CD4-positive, alpha-beta T cell treated with Interleukin-15 for 4 hours (primary cell): ENCODE data around the gene PDSS2.

Experiments
- DNase-seq: peaks from one replicate; pipeline ENCODE4 v3.0.0-alpha.2; 2020; ENCODE audit warnings: low spot score

The PDSS2 gene

DNA sequence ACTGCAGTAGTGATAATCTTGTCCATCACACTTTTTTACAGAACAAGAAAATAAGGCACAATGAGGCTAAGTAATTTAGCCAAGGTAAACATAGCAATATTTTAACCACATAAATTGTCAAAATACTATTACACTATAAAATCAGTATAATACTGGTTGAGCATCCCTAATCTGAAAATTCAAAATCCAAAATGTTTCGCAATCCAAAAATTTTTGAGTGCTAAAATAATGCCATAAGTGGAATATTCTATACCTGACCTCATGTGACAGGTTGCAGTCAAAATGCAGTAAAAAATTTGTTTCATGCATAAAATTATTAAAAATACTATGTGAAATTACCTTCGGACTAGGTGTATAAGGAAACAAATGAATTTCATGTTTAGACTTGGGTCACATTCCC, 101.5 kb downstream of the PDSS2 start:
- no peak for DNase-seq

DNA sequence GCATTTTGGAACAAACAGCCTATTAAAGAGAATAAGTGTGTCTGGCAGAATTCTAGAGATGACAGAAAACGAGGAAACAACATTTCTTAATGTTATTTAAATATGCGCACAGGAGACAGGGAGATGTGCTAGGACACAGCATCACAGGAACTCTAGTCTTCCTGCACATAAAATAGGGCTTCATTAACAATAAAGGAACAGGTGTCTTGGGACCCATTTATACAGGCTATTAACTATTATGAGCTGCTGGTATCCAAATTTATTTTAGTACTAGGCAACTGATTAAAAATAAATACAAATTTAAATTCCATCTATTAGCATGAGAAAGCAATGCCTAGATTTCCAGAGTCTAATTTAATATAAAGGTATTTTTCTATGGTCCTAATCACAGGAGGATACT, 102.3 kb downstream of the PDSS2 start:
- no peak for DNase-seq

DNA sequence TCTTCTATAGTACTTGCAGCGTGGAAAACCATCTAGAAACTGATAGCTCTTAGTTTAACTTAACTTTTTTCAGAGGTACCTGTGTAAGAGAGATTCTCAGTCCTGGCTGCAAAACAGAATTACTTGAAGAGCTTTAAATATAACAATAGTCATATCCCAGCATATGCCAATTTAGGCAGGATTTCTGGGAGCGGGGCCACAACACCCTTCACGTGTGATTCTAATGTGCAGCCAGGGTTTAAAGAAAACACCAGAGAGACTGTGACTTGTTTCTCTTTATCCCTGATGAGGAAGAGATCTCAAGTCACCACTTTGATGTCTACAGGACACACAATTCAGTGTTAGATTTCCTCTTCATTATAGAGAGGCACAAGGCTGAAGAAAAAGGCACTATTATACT, 103.7 kb downstream of the PDSS2 start:
- DNase-seq, result no peak

DNA sequence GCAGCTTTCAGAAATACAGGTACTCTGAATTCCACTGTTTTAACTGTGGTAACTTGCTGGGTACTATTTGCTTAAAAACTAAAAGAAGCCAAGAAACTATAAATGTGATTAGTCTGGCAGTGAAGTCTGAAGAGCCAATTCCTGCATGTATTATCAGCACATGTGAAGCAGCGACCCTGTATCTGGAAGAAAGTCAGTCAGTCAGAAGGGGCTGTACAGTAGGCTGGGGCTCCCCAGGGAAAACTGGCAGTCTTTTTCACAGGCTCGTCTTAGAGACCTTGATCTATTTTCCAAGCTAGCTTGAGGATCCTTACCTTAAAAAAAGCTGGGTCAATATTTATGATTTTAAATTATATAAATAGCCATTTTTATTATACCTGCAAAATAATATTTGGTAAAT, 104.9 kb downstream of the PDSS2 start:
- no peak for DNase-seq

DNA sequence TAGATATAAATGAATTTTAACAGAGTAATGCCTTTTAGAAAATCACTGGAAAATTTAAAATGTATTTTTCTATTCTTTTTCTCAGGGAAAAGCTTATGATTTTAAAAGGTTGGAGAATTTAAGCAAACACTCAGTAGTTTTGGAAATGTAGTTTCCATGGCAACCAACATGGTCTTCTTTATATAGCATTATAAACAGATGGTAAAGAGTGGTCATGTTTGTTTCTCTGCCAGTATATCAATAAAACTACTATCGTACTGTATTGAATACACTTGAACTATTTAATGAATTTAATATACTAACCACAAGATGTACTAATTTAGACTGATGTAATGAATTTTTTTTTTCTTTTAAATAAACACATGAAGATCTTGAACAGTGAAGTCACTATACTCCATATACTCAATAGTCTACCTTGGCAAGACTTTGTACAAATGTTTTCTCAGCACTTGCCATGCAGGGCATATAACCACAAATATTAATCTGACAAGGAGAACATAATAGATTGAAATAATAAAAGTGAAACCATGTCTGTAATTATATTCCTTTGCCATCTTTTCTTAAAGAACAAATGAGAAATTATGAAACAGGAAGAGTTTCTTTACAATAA, 105.5 kb downstream of the PDSS2 start:
- no peak for DNase-seq

DNA sequence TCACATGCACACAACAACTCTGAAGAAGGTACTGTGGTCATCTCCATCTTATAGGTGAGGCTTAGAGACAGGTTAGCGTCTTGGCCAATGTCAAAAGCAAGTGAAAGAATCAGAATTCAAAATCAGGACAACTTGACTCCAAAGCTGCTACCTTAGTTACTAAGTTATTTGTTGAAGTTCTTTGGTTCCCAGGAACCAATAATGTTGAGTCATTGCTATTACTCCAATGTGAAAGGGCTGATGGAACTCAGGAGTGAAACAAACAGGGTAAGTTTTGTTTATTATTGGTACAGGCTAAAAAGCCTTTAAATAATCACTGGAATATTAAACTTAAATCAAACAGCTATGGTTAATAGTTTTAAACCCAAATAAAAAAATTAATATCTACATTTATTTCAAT, 111.1 kb downstream of the PDSS2 start:
- DNase-seq, result no peak

DNA sequence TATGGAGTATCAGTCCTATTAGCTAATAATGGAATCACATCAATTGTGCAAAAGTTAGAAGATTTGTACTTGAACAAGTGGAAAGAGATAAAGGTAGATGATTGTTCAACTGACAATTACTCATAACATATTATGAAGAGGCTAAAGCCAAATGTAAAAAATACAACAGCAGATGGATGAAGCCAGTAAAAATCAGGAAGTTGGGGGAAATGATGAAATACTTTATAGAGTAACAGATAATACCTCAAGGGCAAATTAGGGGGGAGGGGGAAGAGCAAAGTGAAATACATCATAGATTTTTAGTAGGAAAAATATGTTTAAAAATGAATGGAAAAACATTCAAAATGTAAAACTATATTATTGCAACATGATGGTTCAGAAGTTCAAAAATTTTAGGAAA, 114.0 kb downstream of the PDSS2 start:
- DNase-seq, result no peak

DNA sequence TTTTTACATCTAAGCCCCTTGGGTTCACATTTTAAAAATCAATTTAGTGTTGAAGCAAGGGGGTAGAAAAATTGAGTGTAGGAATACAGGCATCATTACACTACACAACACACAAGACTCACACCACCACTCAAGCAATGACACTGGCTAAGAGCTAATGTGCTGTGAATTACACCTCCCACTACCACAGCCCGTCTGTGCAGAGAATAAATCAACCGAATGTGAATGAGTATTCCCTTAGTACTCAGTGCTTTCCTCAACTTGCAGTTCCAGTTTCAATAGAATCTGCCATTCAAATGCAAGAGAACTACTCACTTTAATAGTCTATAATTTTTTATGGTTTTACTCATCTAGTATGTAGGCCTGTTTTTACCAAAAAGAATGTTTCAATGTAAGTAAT, 114.4 kb downstream of the PDSS2 start:
- DNase-seq, result no peak

DNA sequence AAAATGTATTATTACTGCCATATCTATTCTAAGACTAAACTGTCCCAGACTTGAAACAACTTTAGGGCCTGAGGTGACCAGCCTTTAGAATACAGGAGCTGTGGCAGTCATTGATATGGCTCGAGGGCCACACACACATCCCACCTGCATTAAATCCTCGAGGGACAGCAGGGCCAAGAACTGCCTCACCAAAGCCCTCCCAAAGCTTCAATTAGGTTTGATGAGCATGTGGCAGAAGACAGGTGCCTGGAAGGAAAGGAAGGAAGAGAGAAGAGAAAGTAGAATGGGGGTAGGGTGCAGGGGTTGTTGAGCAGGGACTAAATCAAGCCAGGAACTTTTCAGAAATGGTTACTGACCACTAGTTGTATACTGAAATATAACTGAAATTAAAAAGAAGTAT, 115.0 kb downstream of the PDSS2 start:
- no peak for DNase-seq

DNA sequence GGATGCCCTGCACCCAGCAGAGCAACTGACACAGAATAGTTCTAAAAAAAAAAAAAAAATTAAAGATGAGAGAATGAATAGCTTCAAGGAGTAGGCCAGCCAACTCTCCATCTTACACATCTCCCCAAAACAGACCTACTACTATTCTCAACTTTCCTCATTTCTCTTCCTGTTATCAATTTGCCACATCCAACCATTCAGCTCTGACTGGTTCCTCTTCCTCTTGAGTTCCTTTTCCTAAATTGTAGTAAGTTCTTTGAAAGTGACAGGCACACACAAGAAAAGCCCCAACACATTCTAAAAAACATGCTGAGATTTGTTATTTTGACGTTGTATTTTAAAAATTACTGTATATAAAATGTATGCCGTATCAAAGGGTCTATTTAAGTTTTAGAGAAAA, 117.2 kb downstream of the PDSS2 start:
- DNase-seq, result no peak

DNA sequence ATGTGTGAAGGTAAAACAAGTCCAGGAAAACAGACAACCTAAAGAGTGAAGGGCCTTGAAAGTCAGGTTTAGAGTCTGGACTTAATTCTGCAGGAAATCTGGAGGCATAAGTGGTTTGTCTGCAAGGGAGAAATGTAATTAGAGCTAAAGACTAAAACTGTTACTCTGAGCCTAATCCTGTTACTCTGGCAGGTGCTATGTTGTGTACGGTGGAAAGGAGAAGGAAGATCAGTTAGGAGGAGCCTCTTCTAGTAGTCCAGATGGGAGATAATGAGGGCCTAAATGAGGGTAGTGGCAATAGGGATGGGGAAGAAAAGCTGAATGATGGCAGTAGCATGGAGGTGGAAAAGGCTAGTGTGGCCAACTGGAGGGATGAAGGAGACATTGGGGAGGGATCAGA, 118.5 kb downstream of the PDSS2 start:
- DNase-seq, result no peak

DNA sequence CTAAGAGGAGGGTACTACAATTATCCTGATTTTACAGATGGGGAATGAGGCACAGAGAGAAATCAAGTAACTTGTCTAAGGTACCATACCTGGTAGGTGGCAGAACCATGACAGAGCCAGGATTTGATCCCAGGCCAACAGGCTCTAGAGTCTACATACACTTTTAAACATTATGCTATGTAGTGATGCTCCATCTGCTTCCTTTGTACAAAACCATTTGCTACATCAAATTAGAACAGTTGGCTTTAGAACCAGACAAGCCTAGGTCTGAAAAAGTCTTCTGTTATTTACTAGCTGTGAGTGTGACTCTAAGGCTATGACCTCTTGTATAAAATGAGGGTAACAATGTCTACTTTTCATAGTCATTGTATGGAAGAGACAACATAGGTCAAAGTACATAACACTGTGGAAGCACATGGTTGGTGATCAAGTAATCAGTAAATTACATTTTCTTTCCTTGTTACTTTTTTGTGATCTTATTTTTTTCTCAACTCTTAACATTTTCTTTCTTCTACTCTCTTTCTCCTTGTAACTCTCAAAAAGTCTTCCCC, 122.1 kb downstream of the PDSS2 start:
- DNase-seq, result no peak

DNA sequence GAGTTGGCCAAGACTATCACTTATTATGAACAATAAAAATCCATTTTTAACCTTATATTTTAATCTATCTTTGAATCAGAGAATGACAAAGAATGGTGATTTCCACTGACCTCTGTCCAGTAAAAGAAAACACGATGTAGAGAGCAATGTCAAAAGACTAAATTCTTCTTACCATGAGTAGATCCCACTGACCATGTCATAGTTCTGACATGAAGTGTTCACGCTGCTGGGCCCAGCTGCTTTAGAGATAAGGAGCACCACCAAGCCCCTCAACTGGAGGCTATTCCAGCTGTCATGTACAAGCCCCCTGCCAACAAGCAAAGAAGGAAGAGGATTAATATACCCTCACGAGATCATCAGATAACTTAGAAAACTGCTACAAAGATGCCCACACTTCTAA, 125.3 kb downstream of the PDSS2 start:
- no peak for DNase-seq

DNA sequence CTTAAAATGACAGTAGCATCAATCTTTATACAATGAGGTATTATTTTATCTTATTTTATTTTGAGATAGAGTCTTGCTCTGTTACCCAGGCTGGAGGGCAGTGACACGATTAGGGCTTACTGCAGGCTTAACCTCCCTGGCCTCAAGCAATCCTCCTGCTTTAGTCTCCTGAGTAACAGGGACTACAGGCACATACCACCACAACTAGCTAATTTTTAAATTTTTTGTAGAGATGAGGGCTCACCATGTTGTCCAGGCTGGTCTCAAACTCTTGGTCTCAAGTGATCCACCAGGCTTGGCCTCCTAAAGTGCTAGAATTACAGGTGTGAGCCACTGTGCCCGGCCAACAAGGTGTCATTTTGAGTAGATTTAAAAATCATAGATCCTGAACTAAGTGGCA, 125.9 kb downstream of the PDSS2 start:
- DNase-seq, result no peak

DNA sequence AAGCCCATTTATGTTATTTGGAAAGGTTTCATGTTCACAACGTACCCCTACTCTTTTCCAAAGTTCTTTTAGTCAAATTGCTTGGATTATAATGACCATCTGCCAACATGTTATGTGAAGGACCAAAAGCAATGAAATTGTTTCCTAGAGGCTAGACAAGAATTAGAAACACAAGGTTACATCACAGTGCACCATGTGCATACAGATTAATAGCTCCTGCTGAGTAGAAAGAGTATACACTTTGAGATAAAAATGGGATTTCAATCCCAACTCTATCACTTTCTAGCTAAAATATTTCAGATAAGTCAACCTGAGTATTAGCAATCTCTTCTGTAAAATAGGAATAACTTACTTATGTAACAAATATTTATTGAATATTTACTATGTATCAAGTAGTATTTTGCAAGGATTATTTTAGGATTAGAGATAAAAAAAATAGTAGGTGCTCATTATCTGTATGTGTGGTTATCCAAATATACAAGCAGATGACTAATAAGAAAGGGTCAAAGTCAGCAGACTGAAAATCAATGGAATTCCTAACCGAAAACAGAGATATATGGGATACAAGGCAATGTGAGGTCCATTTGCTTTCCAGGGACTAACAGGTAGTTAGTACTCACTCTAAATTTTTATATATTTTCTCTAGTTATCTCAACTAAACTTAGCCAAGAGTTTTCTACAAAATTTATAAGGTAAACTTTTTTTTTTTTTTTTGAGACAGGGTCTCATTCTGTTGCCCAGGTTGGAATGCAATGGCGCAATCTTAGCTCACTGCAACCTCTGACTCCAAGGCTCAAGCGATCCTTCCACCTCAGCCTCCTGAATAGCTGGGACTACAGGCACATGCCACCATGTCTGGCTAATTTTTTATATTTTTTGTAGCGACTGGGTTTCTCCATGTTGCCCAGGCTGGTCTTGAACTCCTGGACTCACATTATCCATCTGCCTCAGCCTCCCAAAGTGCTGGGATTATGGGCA, 127.7 kb downstream of the PDSS2 start:
- DNase-seq, result no peak

DNA sequence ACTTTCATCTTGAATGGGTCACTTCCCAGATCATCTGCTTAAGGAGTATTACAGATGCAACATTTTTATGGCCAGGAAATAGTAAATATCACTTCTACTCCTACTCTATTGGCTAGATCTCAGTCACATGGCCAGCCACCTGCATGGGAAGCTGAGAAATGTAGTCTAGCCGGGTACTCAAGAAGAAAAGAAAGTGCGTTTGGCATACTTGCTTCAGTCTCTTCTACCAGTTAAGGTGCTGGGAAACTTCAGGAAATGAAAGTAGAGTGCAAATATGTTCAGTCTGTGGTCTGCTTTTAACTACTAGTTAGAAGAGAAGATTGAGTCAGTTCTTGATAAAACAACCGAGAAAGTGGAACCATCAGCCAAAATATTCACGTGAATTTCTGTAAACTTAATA, 129.2 kb downstream of the PDSS2 start:
- DNase-seq, result no peak

DNA sequence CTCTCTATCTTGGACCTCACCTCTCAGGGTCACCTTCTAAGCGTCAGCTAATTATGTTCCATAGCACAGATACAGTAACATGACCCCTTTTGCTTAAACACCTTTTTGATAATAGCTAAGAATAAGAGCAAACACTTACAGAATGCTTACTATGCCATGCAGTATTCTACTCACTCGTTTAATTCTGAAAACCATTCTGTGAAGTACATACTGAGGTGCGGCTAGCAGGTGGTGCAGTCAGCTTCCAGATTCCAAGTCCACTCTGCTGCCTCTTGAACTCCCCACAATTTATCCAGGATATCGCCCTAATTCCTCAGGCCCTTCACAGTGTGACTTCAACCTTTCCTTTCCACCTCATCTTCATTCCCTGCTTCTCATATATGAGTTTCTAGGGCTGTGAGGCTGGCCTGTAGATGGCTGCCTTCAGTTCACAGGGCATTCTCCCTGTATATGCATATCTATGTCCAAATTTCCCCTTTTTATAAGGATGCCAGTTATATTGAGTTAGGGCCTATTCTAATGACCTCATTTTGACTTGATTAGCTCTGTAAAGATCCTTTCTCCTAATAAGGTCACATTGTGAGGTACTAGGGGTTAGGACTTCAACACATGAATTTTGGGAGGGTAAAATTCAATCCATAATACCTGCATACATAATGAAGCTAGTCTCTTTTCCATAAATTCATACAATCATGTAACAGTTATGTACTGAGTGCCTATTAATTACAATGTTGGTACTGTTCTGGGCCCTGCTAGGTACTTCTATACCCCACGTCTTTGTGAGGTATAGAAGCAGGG, 130.1 kb downstream of the PDSS2 start:
- DNase-seq, result no peak

DNA sequence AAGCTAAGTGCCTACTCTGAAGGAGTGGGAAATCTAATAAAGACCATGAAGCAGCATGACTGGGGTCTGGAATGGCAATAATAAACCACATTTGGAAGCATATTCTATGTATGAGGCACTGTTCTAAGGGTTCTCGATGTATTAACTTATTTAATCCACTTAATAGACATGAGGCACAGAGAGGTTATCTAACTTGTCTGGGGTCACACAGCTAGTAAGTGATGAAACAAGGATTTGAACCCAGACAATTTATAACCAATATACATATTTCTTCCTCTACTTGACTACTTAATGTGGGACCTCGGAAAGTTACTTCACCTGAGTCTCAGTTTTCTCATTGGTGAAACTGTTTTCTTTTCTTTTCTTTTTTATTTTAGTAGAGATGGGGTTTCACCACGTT, 131.3 kb downstream of the PDSS2 start:
- no peak for DNase-seq

DNA sequence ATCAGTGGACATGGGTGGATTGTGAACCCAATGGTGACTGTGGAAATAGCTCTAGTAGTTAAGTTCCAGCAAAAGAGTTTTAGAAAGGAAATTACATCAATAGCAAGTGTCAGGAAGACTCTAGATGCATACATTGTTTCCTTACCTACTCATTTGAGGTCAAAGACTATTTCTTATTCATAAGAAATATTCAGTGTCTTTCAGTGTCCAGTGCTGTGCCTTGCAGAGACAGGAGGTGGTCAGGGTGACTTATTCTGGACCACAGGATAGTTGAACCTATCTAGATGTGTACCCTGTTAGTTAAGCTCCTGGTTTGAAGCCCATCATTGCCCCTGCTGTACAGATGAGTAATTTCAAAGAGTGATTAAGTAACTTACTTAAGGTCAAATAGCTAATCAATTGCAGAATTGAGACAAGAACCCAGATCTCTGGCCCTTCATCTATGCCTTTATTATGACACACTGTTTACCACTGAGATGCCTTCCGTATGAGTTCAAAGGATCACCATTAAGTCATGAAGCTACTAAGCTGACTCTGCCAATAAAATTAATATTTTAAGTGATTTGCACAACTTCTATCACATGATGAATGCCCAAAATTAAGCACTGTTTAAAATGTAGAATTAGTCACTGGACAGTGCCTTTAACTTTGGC, 136.1 kb downstream of the PDSS2 start:
- DNase-seq, result no peak

DNA sequence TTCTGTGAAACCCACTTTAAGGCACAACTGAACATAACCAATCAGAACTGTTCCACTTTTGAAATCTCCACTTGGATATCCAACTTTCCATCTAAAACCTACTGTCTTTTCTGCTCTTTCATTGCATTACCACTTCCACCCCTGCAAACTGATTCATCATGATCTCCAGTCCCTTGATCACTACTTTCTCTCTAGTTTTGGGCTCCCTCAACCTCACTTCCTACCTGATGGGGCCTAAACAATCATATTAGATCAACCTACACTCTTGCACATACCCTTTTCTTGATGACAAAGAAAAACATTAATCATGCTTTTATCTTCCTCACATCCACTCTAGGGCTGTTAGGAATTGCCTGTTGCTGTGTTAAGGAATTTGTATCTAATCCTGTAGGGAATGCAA, 137.6 kb downstream of the PDSS2 start:
- DNase-seq, result no peak

DNA sequence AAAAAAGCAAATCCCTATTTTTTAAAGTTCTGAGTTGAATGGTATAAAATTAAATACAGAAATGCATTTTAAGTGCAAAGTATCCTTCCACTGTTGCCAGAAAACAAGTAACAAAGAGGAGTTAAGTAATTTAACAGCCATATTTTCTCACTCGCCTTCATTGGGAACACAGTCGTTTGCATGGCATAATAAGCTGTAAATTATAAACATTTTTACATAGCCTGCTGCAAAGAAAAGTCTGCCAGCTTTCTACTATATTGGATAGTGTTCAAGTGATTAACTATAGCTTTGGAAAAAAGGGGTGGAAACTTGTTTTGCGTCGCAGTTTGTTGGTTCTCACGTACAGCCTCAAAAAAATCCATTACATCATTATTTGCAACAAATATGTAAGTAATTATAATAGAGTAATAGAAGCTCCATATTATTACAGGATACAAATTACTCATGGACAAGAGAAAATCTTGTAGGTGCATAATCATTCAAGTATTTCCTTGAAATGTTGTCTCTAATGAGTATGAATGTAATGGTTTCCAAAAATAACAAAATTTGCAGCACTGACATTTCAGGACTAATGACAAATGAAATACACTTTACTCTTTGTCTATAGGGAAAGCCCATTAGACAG, 139.3 kb downstream of the PDSS2 start:
- DNase-seq, result no peak
